HG03175 (cell line): ENCODE results near the gene KCNJ12.
"Not testable (repeated sequence)": the region's sequence is repeated elsewhere in the genome, so short reads cannot be mapped to it uniquely, and the experiment has no call there.

Source experiments
- ATAC-seq: cut with Tn5 transposase; IDR thresholded peaks from one replicate; pipeline ENCODE4 v1.9.1; 2021; ENCODE audit warnings: mild to moderate bottlenecking, moderate library complexity; ENCODE audit not compliant: unreplicated experiment

Gene KCNJ12

DNA sequence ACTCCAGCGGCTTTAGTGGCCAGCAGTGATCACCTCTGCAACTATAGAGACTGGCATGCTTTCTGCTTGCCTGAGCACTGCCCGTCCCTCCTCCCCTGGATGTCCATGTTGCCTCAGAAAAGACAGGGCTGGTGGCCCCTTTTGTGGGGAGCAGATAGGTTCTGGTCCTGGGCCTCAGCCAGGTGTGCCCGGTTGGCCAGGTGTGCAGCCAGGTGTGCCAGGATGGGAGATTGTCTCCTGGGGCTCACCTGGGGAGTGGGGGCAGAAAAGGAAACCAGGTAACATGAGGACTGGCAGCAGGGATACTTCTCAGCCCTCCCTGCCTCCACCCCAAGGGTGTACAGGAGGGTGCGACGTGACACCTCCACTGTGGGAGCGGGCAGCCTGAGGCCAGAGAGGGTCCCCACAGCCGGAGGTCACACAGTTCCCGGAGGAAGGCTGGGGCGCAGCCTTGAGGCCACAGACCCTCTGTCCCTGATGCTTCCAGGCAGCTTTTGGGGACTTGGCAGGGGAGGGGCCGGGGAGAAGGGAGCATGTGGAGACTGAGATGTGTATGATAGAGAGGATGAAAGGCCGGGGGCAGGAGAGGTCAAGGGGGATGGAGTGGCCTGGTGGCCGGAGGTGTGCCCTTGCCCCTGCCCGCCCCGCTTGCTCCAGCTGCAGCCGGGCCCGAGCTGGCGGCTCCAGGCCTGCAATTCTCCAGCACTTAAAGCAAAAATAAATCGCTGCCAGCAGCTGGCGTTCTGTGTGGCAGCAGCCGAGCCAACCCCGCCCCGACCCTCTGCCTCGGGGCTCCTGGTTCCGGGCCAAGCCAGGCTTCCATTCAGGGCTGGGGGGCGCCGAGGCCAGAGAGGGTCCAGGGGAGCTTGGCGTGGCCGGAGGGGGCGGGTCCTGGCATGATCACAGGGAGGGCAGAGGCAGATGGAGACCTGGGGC lies 6.7 kb downstream of the KCNJ12 start:
- no peak for ATAC-seq

DNA sequence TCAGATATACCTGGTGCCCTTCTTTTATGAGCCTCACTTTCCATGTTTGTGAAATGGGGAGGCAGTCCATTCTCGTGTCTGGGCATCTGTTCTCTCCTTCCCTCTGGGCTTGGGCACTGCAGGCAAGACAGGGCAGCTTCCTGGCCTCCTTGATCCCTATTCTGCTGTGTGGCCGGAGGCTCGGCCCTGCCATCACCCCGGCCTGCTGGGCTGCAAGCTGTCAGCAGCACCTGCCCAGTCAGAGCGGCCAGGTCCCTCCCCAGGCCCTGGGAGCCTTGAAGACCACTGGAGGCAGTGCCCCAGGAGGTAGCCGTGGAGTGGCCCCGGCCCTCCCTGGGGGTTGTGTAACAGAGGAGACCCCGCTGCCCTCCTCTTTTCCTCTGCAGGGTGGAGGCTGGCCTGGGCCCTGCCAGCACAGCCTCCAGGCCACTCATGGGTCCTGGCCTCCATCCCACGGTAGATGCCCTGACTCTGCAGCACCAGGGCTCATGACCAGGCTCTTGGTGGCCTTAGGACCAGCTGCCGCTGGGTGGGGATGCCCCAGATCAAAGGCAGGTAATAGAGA lies 9.2 kb downstream of the KCNJ12 start:
- no peak for ATAC-seq

DNA sequence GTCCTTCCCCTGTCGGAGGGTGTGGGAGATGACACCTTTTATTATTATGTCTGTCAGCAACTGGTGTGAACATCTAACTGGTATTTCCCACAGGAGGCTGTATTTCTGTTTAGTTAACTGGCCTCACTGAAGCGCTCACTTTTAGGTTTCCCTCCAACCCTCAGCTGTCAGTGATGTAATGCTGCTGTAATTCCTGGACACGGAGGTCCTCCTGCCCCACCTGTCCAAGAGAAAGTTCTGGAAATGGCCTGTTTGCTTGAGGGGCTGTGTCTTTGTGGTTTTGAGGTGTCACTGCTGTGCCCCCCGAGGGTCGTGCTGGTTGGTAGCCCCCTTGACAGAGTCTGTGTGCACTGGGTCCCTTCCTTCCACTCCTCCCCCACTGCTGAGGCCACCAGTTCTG lies 11.5 kb downstream of the KCNJ12 start:
- no peak for ATAC-seq

DNA sequence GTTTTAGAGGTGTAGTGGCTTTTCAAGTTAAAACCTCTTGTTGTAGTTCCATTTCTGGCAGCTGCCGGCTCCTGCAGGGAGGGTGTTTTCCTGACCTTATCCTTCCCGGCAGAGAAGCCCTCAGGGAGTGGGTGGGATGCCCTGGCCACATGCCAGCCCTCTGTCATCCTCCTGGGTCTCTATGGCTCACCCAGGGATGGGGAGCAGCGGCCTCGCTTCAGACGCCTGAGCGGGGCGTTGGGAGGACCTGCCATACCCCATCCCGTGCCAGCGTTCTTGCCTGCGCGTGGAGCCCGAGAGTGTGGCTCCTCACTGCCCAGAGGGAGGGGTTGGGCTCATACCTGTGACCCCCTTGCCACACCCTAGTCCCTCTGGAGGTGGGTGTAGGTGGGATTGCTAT lies 11.9 kb downstream of the KCNJ12 start:
- no peak for ATAC-seq

DNA sequence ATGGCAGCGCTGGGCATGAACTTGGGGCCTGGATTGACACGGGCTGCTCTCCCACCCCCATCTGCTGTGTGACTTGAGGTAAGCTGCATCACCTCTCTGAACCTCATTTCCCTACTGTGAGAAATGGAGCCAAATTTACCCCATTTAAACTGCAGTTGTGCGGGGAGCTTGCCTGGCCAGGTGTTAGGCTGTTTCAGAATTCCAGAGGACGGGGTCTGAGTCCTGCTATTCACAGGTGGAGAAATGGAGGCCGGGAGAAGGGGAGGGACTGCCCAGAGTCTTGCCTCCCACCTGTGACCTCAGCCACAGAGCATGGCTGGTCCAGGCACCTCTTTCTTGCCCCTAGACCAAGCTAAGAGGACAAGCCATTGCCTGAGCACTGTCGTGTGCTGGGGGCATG lies 12.8 kb downstream of the KCNJ12 start:
- ATAC-seq, result no peak

DNA sequence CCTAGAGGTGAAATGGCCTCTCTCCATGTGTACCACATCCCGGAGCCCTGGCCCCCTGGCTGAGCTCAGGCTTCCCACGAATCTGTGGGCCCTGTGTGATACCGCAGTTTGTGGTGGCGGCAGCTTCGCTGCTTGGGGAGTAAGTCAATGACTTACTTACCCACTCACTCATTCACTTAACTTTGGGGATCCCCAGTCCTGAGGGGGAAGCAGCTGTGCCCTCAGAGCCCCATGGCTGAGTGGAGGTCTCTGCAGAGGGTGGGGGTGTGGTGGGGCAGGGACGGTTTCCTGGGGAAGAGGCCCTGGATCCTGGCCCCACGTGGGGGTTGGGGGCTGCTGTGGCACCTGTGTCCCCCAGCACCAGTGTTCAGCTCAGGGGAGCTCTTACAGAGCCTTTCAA lies 13.2 kb downstream of the KCNJ12 start:
- no peak for ATAC-seq

DNA sequence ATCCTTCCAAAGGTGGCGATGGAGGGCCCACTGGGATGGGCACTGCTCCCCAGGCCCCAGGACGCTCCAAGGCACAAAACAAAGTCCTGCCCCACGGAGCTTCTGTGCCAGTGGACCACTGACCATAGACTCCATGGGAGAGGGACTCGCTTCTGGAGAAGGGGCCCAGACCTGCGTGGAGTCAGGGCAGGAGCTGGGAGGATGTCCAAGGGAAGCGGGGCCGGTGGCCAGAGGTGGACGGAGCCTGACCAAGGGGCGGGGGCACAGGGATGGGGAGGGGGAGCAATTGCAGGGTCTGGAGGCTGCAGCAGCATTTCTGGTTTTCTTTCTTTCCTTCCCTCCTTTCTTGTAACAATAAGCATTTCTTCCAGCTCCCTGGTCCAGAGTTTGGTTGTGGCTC lies 14.1 kb downstream of the KCNJ12 start:
- no peak for ATAC-seq

DNA sequence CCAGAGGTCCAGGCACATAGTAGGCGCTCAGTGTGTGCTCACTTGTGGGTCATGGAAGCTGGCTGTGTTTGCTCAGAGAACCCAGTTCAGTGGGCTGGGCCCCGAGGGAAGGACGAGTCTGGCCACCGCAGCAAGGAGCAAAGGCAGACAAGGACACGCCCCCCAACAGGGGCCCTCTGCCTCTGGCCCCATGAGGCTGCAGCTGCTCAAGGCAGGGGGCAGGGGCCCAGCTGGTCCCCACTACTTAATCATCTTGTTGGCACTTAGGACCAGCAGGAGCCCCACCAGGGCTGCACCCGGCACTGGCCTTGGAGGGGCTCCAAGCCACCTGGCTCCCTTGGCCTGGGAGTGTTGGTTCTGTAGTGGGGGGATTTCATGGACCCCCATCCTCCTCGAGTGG lies 16.1 kb downstream of the KCNJ12 start:
- no peak for ATAC-seq

DNA sequence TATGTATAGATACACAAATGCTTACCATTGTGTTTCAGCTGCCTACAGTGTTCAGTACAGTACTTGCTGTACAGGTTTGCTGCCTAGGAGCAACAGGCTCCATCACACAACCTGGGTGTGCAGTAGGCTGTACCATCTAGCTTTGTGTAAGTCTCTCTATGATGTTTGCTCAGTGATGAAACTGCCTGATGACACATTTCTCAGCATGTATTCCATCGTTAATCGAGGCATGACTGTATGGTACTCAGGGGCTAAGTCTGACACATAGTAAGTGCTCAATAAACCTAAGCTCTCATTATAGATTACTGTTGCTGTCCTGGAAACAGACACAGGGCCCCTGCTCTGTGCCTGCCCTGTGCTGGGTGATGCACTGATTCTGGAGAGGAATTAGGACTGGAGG lies 18.1 kb downstream of the KCNJ12 start:
- no peak for ATAC-seq

DNA sequence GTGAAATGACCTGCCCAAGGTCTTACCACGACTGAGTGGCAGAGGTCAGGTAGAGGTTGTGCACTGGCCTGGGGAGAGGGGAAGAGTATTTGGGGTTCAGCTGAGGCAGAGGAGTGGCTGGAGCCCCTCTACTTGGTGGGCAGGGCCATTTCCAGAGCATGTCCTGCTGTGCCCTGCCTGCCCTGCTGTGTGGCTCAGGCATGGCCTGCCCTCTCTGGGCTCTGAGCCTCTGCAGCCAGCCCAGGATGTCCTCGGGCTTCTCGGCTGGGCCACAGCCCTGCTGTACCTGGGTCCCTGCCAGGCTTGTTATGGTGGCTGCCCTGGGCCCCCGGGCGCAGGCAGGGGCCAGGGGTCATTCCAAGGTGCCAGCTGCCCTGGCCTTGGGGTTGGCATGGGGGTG lies 19.6 kb downstream of the KCNJ12 start:
- ATAC-seq, result no peak

DNA sequence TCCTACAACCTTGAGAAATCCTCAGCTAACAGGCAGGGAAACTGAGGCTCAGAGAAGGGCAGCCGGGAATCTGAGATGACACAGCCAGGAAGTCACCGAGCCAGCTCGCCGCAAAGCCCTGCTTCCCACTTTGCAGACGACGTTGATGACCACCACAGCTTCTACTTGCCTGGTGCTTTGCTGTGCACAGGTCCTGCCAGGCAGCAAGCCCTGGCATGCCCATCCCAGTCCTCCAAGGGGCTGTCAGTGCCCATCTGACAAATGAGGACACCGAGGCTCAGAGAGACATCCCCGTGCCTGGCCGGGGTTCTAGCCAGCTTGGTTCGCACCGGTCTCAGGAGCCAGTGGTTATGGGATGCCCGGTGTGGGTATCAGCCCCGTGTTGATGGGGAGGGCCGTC lies 20.1 kb downstream of the KCNJ12 start:
- ATAC-seq, result no peak

DNA sequence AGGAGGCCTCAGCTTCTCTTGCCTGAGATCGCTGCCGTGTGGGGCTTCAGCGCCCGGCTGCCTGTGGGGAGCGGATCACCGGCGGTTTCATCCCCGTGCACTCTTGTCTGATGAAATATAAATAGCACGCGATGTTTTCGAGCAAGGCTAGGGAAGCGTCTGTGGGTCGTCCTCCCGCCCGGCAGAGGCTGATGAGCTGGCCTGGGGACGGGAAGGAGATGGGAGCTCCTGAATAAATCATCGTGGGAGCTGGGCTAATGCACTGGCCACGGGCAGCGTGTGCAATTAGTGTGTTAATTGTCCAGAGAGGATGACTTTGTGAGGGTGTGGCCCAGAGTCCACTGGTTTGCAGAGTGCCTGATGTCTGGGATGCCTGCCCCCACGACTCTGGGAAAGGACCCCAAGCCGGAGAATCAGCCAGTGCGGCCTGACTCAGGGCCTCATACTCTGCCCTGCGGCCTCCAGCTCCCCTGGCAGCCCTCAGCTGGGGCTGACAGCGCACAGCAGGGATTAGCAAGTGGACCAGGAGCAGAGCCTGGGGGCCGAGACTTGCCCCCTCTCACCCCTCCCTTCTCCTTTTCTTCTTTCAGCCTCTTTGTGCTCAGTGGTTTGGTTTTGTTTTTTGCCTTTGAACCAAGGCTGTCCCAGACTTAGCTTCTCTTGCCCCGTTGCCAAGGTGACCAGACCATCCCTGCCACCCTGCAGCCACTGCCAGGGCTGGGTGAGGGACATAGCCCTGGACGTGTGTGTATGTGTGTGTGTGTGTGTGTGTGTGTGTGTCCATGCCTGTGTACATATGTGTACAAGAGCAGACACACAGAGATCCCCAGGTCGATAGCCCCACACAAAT lies 21.4 kb downstream of the KCNJ12 start:
- ATAC-seq, result no peak

DNA sequence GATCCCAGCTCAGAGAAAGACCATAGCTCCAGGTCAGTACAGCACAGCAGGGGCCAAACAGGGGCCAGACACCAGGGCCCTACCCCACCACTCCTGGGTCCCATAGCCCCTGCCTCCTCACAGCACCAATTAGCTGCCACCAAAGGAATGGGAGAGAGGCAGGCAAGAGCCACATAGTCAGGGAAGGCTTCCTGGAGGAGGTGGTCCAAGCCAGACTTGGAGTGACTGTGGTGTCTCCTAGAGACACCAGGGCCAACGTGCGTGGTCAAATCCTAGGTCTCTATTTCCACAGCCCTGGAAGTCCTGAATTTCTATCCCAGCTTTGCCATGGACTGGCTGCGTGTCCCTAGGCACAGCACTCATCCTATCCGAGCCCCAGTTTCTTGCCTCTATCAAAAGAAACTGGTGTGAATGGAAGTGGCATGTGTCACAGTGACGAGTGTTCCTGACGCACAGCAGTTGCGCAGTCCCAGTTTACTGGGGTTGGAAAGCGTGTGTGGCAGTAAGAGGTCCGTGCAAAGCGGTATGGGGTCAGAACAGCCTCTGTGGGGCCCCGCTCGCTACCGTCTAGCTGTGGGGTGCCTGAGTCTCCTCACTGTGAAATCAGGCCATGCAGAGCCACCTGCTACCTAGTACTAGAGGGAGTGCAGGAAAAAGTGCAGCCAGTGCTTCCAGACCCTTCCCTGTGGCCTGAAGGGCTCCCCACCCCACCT lies 23.5 kb downstream of the KCNJ12 start:
- no peak for ATAC-seq

DNA sequence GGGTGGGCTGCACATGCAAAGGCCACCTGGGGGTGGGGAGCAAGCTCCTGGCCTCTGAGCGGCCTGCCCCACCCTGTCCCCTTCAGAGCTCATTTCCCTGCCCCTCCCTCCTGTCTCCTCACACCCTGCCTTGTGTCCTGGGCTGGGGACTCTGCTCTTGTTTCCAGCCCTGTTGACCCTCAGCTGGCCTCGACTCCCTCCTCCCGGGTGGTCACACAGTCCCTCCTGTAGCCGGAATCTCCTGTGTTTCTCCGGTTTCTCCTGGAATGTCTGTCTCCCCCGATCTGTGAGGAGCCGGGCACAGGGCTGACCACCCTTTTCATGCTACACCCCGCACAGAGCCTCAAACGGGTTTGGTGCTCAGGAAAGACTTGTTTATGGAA lies 24.0 kb downstream of the KCNJ12 start:
- ATAC-seq, result not testable (repeated sequence)

DNA sequence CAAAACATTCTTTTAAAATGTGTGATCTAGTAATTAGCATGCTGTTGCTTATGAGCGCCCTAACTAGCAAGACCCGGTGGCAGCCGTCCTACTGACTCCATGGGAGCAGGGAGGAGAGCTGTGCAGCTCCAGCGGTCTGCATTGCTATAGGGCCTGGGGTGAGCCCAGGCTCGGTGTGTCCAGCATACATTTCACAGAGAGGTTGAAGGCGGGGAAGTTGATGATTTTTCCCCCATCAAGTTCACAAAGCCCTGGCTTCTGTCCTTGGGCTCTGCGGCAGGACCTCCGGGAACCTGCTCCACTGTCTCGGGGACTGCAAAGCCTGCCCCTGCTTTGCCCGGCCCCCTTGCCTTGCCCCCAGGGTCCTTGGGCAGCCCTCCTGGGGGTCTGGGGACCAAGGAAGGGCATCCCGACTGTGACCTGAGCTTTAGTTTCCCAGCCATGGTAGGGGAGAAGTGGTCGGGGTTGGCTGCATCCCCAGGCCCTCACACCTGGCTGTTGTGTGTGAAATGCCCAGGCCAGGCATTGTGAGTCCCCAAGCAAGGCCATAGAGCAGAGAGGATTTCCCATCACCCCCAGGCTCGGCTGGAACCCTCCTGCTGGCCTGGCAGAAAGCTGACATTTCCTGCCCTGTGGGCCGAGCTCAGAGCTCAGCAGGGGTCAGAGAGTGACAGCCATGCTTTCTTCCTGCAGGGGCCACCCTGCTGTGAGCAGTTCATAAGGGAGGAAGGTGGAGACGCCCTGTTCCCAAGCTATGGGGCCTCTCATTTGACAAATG lies 24.8 kb downstream of the KCNJ12 start:
- no peak for ATAC-seq

DNA sequence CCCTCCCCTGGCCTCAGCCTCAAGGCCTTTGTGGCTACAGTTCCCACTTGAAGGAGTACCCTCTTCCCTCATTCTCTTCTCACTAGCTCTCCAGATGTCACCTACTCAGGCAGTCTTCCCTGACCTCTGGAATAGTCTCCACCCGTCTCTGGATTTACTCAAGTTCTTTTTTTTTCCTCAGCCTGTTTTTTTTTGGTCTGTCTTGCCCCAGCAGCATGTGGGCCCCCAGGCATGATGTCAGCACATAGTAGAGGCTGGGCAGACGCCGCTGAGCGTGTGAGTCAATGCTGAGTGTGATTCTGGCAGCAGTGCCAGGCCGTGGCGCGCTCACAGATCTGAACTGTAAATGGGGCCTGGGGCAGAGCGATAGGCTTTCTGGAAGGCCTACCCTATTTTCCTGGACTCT lies 26.0 kb downstream of the KCNJ12 start:
- not testable (repeated sequence) for ATAC-seq

DNA sequence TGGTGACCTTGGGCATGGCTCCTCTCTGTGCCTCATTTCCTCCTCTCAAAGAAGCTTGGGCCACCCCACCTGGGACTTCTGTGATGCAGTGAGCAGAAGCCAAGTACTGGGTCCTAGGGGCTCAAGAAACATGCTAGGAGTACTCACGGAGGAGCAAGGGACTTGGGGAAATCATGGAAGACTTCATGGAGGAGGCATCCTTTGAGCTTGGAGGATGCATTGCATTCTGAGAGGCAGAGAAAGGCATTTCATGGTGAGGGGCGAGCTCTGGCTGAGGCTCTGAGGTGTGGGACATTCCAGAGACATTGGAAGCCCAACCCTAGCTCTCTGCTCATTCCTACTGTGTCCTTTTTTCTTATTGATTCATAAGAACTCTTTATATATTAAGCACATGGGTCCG lies 26.8 kb downstream of the KCNJ12 start:
- not testable (repeated sequence) for ATAC-seq

DNA sequence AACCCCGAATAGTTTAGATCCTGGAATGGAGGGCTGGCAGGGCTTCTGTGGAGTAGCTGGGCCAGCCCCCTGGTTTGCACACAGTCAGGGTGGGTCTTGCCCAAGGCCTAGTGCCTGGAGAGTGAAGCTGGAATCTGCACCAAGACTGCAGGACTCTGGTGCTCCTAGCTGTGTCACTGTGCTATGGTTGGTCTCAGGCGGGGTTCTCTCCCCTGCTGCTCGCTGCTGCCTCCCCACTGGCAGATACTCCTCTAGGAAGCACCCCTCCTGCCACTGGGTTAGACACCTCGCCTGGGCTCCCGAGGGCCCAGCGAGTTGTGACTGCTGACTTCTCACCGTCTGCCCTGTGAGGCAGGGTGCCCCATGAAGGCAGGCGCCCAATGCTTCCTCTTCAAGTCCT lies 27.9 kb downstream of the KCNJ12 start:
- ATAC-seq, result not testable (repeated sequence)

DNA sequence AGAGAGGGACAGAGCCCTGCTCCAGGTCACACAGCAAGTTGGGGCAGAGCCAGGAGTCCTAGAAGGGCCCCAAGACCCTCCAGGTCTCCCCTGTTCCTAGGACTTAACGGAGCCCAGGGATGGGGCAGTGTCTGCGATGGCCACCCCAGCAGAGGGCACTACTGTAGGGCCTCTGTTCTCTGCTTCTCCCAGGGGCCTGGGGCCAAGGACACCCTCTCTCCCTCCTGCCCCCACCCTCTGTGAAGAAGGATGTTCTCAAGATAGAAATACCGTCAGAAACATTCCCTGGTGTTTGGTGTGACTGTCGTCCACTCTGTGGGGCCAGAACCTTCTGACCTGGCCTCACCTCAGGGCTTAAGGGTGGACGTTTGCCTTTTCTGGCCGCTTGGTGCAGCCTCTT lies 28.4 kb downstream of the KCNJ12 start:
- not testable (repeated sequence) for ATAC-seq
